Measurements from ENCODE around the gene TBC1D4. TPM values are rescaled to one million over a fixed set of nuclear protein-coding genes. Genes with fewer than 3 reads are reported as not detected.

TBC1D4 gene
- total and polyA plus RNA-seq, 9 of the 15 experiments (the other 6 are each of a cell fraction or from before 2014, with no cell fraction given) = 2.8 to 12.3 (median 7.0) TPM

GRCh38 chr13:75402787-75403186 lies 79.2 kb downstream of the TBC1D4 start:
- Histone ChIP-seq H3K79me2 (ENCODE audit: control insufficient read depth, insufficient read depth, low read length) (peaks cover 6% of the 10 kb centered on the region), H3K4me1 (replicated peaks in 1 of 2; ENCODE audit: control insufficient read depth in 2 of 2, insufficient read depth in 2 of 2, low read length in 2 of 2) (no peaks in the 10 kb centered on the region), H3K9ac (ENCODE audit: insufficient read depth in 1 of 2, low read depth in 2 of 2, low read length in 2 of 2) (no peak overlapping the region), H3K27me3 (ENCODE audit: control insufficient read depth in 2 of 2, insufficient read depth in 2 of 2, low read length in 2 of 2) (no peaks in the 10 kb centered on the region), H3K9me1 (ENCODE audit: control insufficient read depth, insufficient read depth, low read length) (no peaks in the 10 kb centered on the region), H4K20me1 (replicated peaks; ENCODE audit: control insufficient read depth, insufficient read depth, low read length) (no peaks in the 10 kb centered on the region), H3K4me2 (ENCODE audit: insufficient read depth, low read length) (no peak overlapping the region), H3K27ac (ENCODE audit: extremely low read depth, low read depth, low read length) (no peak overlapping the region), H3K4me3 (no peak overlapping the region), H2AFZ (ENCODE audit: low read depth, low read length) (no peak overlapping the region), H3K36me3 (ENCODE audit: control insufficient read depth, insufficient read depth, low read length) (no peaks in the 10 kb centered on the region), H3K9me3 (replicated peaks; ENCODE audit: control insufficient read depth, insufficient read depth, low read depth, low read length) (no peaks in the 10 kb centered on the region)
- ChIA-PET POLR2A (interaction anchor here (0.6 kb wide), 1 partner anchor 15 kb away, joined by 4 read pairs; no protein-coding TSS in a partner anchor), CTCF (ENCODE audit: low intra/inter-chr PET ratio) (no interaction called here)
- no peak for ATAC-seq
- 18% methylated on average over 2 of the region's 2 CpGs for WGBS (ENCODE audit: insufficient coverage, low coverage, missing lambda C conversion rate)
- in situ Hi-C loops (cut with MboI) (no loop called here), intact Hi-C loops (cut with micrococcal nuclease) (no loop called here)
- no peak for FAIRE-seq
- DNase-seq (ENCODE audit: extremely low read depth in 1 of 4, low spot score in 3 of 4) = no peak
- no TSS peak for BruUV-seq (replicated peaks)
- no peak for TF ChIP-seq HEY1 (CRISPR knock-in tag; IDR thresholded peaks at IDR 0.05; ENCODE audit: borderline replicate concordance)

GRCh38 chr13:75400775-75401174 lies 81.2 kb downstream of the TBC1D4 start:
- DNase-seq (ENCODE audit: extremely low read depth in 1 of 4, low spot score in 3 of 4) = no peak
- no peak for FAIRE-seq
- no peak overlapping the region for H3K4me3 ChIP-seq
- ChIA-PET CTCF (ENCODE audit: low intra/inter-chr PET ratio) (no interaction called here), POLR2A (no interaction called here)
- H4K20me1 ChIP-seq (replicated peaks; ENCODE audit: control insufficient read depth, insufficient read depth, low read length) = no peaks in the 10 kb centered on the region
- H3K9me3 ChIP-seq (replicated peaks; ENCODE audit: control insufficient read depth, insufficient read depth, low read depth, low read length) = no peaks in the 10 kb centered on the region; the same call in 1 of the 2 replicates
- H3K9ac ChIP-seq (ENCODE audit: insufficient read depth in 1 of 2, low read depth in 2 of 2, low read length in 2 of 2) = no peak overlapping the region
- intact Hi-C loops (cut with micrococcal nuclease) (no loop called here), in situ Hi-C loops (cut with MboI) (no loop called here)
- H3K4me1 ChIP-seq (replicated peaks in 1 of 2; ENCODE audit: control insufficient read depth in 2 of 2, insufficient read depth in 2 of 2, low read length in 2 of 2) = no peaks in the 10 kb centered on the region
- no peaks in the 10 kb centered on the region for H3K36me3 ChIP-seq (ENCODE audit: control insufficient read depth, insufficient read depth, low read length)
- no TSS peak for BruUV-seq (replicated peaks)
- no peak overlapping the region for H2AFZ ChIP-seq (ENCODE audit: low read depth, low read length)
- H3K27me3 ChIP-seq (ENCODE audit: control insufficient read depth in 2 of 2, insufficient read depth in 2 of 2, low read length in 2 of 2) = no peaks in the 10 kb centered on the region
- ATAC-seq = no peak
- H3K9me1 ChIP-seq (ENCODE audit: control insufficient read depth, insufficient read depth, low read length) = no peaks in the 10 kb centered on the region
- H3K27ac ChIP-seq (ENCODE audit: extremely low read depth, low read depth, low read length) = no peak overlapping the region
- no peak overlapping the region for H3K4me2 ChIP-seq (ENCODE audit: insufficient read depth, low read length)
- WGBS (ENCODE audit: insufficient coverage, low coverage, missing lambda C conversion rate) = 40% methylated on average over 1 of the region's 1 CpG
- peaks cover 3% of the 10 kb centered on the region; the same call in 2 of the 3 replicates for H3K79me2 ChIP-seq (ENCODE audit: control insufficient read depth, insufficient read depth, low read length)
- TF ChIP-seq CREB1 (IDR thresholded peaks at IDR 0.05) (no peak), CREB1 (CRISPR knock-in tag; IDR thresholded peaks at IDR 0.05) (no peak), E2F1 (CRISPR knock-in tag; IDR thresholded peaks at IDR 0.05) (no peak), SPI1 (IDR thresholded peaks at IDR 0.05; ENCODE audit: borderline replicate concordance, low read depth, low read length) (no peak), ZNF76 (CRISPR knock-in tag; IDR thresholded peaks at IDR 0.05; ENCODE audit: borderline replicate concordance) (no peak)
- TF ChIP-seq, protein P1, sequence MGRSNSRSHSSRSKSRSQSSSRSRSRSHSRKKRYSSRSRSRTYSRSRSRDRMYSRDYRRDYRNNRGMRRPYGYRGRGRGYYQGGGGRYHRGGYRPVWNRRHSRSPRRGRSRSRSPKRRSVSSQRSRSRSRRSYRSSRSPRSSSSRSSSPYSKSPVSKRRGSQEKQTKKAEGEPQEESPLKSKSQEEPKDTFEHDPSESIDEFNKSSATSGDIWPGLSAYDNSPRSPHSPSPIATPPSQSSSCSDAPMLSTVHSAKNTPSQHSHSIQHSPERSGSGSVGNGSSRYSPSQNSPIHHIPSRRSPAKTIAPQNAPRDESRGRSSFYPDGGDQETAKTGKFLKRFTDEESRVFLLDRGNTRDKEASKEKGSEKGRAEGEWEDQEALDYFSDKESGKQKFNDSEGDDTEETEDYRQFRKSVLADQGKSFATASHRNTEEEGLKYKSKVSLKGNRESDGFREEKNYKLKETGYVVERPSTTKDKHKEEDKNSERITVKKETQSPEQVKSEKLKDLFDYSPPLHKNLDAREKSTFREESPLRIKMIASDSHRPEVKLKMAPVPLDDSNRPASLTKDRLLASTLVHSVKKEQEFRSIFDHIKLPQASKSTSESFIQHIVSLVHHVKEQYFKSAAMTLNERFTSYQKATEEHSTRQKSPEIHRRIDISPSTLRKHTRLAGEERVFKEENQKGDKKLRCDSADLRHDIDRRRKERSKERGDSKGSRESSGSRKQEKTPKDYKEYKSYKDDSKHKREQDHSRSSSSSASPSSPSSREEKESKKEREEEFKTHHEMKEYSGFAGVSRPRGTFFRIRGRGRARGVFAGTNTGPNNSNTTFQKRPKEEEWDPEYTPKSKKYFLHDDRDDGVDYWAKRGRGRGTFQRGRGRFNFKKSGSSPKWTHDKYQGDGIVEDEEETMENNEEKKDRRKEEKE (IDR thresholded peaks at IDR 0.05; ENCODE audit: borderline replicate concordance in 1 of 2, control insufficient read depth in 1 of 2, low read depth in 2 of 2, low read length in 1 of 2) = no peak

Measured in K562 (cell line).